ENCODE results near the gene TBXT.

- TF ChIP-seq CTCF (IDR thresholded peaks at IDR 0.05) (no peak), POLR2A (IDR thresholded peaks at IDR 0.05) (no peak)
Measured at GRCh38 chr6:166174031-166174430, 6.4 kb upstream of the TBXT start.

Measured in thyroid gland (tissue), 4 donors.